OCI-LY7 (cell line): ENCODE data around the gene NUP43. TPM values are rescaled to one million over a fixed set of nuclear protein-coding genes. Genes with fewer than 3 reads are reported as not detected.

ENCODE experiments used
- BruUV-seq: library from RNA; stranded (reverse); fragments of 400-500 nt; replicated peaks from 2 replicates; lab custom pipeline; 2021; lab: Mats Ljungman, UMichigan
- CTCF ChIA-PET: fragments of 300-600 bp; sonication (Branson Sonifier 250); formaldehyde crosslinking; loops from one replicate; lab custom pipeline; 2022; ENCODE audit warnings: antibody characterized with exemption; ENCODE audit not compliant: unreplicated experiment; lab: Charles Lee
- POLR2A ChIA-PET: fragments of 300-600 bp; sonication (Branson Sonifier 250); formaldehyde crosslinking; loops from one replicate; lab custom pipeline; 2022; ENCODE audit warnings: antibody characterized with exemption; lab: Charles Lee
- DNase-seq: peaks from one replicate; pipeline ENCODE4 v3.0.0-alpha.2; 2015; ENCODE audit warnings: low spot score
- H2AFZ ChIP-seq: fragments of 200-600 bp; sonication (generic), shearing (Covaris generic); 2 replicates; pipeline ENCODE4 v1.6.1; 2014; ENCODE audit warnings: mild to moderate bottlenecking, antibody characterized with exemption, low read length, moderate library complexity
- H3K27ac ChIP-seq: fragments of 200-600 bp; sonication (generic); 2 replicates; pipeline ENCODE4 v1.5.1; 2014; ENCODE audit warnings: mixed run types, low read depth, mild to moderate bottlenecking, moderate library complexity, low read length, inconsistent platforms; ENCODE audit not compliant: poor library complexity, severe bottlenecking
- H3K36me3 ChIP-seq: fragments of 200-600 bp; sonication (generic); 2 replicates; pipeline ENCODE4 v1.6.1; 2014; ENCODE audit warnings: mild to moderate bottlenecking, antibody characterized with exemption, low read length, moderate library complexity, mixed read lengths; ENCODE audit not compliant: insufficient read depth
- H3K4me1 ChIP-seq: fragments of 200-600 bp; sonication (generic); 2 replicates; pipeline ENCODE4 v1.5.1; 2014; ENCODE audit warnings: mild to moderate bottlenecking, low read length; ENCODE audit not compliant: insufficient read depth, poor library complexity, severe bottlenecking
- H3K4me2 ChIP-seq: fragments of 200-600 bp; sonication (generic); 2 replicates; pipeline ENCODE4 v1.6.1; 2014; ENCODE audit warnings: mild to moderate bottlenecking, low read length
- H3K4me3 ChIP-seq: fragments of 200-600 bp; sonication (generic); 2 replicates; pipeline ENCODE4 v1.5.1; 2014; ENCODE audit warnings: mild to moderate bottlenecking, low read depth, low read length; ENCODE audit not compliant: poor library complexity, severe bottlenecking
- H3K79me2 ChIP-seq: fragments of 200-600 bp; sonication (generic); 2 replicates; pipeline ENCODE4 v1.6.1; 2016; ENCODE audit warnings: low read depth, mild to moderate bottlenecking, low read length, moderate library complexity, mixed read lengths; ENCODE audit not compliant: insufficient read depth
- H3K9me2 ChIP-seq: fragments of 200-600 bp; sonication (generic); 2 replicates; pipeline ENCODE4 v1.6.1; 2016; ENCODE audit warnings: mild to moderate bottlenecking, low read length, mixed read lengths; ENCODE audit not compliant: insufficient read depth
- H3K9me3 ChIP-seq: fragments of 200-600 bp; sonication (generic); 2 replicates; pipeline ENCODE4 v1.6.1; 2014; ENCODE audit warnings: mild to moderate bottlenecking, mixed run types, low read length, mixed read lengths
- H4K20me1 ChIP-seq: fragments of 200-600 bp; sonication (generic); 2 replicates; pipeline ENCODE4 v1.6.1; 2014; ENCODE audit warnings: mild to moderate bottlenecking, antibody characterized with exemption, low read length, moderate library complexity, mixed read lengths; ENCODE audit not compliant: insufficient read depth
- CTCF ChIP-seq: fragments of 200-600 bp; sonication (generic); conservative IDR thresholded peaks from 2 replicates; pipeline ENCODE4 v1.5.1; 2014; ENCODE audit warnings: mild to moderate bottlenecking, antibody characterized with exemption, low read length, moderate library complexity, mixed read lengths
- EZH2phosphoT487 ChIP-seq: fragments of 200-600 bp; sonication (generic); IDR thresholded peaks from 2 replicates; pipeline ENCODE4 v1.6.1; 2018; ENCODE audit warnings: low read depth, borderline replicate concordance, mild to moderate bottlenecking, mixed run types, antibody characterized with exemption, low read length, moderate library complexity, mixed read lengths
- intact Hi-C: fragments of 100-400 bp; cut with micrococcal nuclease; formaldehyde crosslinking; loops from one replicate; pipeline ENCODE4 v1.10.0; 2022; ENCODE audit not compliant: unreplicated experiment
- total RNA-seq, 2 experiments: library from RNA; depleted of rRNA in 1 of 2; stranded (reverse); fragments of >200 nt in 1 of 2; shearing (Covaris generic) in 1 of 2; gene quantifications; 2 replicates each; pipeline ENCODE4 v1.2.3, GENCODE V29; 2014 to 2022

Gene NUP43
- total RNA-seq, 2 experiments from 2014 or later, result 28.6 to 73.0 TPM

DNA sequence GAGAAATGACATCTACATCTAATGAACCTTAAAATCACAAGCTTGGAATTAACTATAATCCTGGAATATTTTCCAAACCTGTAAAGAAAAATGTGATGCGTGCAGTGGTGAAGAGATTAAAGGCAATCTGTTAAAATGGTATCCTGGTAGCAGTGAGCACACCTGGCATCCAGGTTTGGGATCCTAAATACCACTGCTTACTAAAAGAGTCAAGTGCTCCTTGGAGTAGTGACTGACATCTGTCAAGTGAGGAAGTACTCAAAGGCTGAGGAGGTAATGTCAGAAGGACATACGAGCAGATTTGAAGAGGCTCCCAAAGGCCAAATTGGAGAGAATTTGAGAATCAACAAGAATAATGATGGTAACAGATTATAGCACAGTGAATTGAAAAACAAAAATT is 36.0 kb upstream of the NUP43 start:
- Histone ChIP-seq H3K4me3 (no peak overlapping the region), H4K20me1 (no peaks in the 10 kb centered on the region), H3K4me2 (no peak overlapping the region), H3K27ac (no peak overlapping the region), H3K9me3 (no peaks in the 10 kb centered on the region), H3K9me2 (no peaks in the 10 kb centered on the region), H3K4me1 (no peaks in the 10 kb centered on the region), H3K36me3 (peaks cover 66% of the 10 kb centered on the region), H3K79me2 (peaks cover 5% of the 10 kb centered on the region; the same call in 1 of the 2 replicates), H2AFZ (no peak overlapping the region)
- BruUV-seq, result TSS peak; percentile 20
- intact Hi-C loops, result no loop called here
- CTCF ChIA-PET, result no interaction called here
- POLR2A ChIA-PET, result no interaction called here
- DNase-seq, result no peak
- no peak for TF ChIP-seq EZH2phosphoT487

- no peak overlapping the region for H3K4me2 ChIP-seq
- H3K9me2 ChIP-seq, result no peaks in the 10 kb centered on the region
- intact Hi-C loops, result no loop called here
- H3K9me3 ChIP-seq, result no peaks in the 10 kb centered on the region
- TF ChIP-seq EZH2phosphoT487, result no peak
- TF ChIP-seq CTCF, result no peak
- DNase-seq, result no peak
- peaks cover 72% of the 10 kb centered on the region for H3K36me3 ChIP-seq
- no peak overlapping the region for H2AFZ ChIP-seq
- peaks cover 5% of the 10 kb centered on the region; the same call in 1 of the 2 replicates for H3K79me2 ChIP-seq
- no peaks in the 10 kb centered on the region for H3K4me1 ChIP-seq
- BruUV-seq, result no TSS peak
- no peak overlapping the region for H3K27ac ChIP-seq
- ChIA-PET POLR2A (interaction anchor here (0.7 kb wide), 1 partner anchor 13 kb away, joined by 4 read pairs; no protein-coding TSS in a partner anchor), CTCF (no interaction called here)
- no peak overlapping the region for H3K4me3 ChIP-seq
- no peaks in the 10 kb centered on the region for H4K20me1 ChIP-seq
These were observed 35.4 kb upstream of the NUP43 start for GRCh38 chr6:149781715-149782114.

- no peak overlapping the region for H2AFZ ChIP-seq
- H3K4me3 ChIP-seq, result no peak overlapping the region
- peaks cover 5% of the 10 kb centered on the region; the same call in 1 of the 2 replicates for H3K79me2 ChIP-seq
- ChIA-PET POLR2A (interaction anchor here (0.7 kb wide), 1 partner anchor 27 kb away, joined by 3 read pairs; no protein-coding TSS in a partner anchor), CTCF (no interaction called here)
- H3K9me2 ChIP-seq, result no peaks in the 10 kb centered on the region
- TF ChIP-seq CTCF (no peak), EZH2phosphoT487 (no peak)
- H4K20me1 ChIP-seq, result no peaks in the 10 kb centered on the region
- no peaks in the 10 kb centered on the region for H3K4me1 ChIP-seq
- no peak overlapping the region for H3K4me2 ChIP-seq
- no peak overlapping the region for H3K27ac ChIP-seq
- peaks cover 90% of the 10 kb centered on the region for H3K36me3 ChIP-seq
- no peak for DNase-seq
- H3K9me3 ChIP-seq, result no peaks in the 10 kb centered on the region
- BruUV-seq, result no TSS peak
- intact Hi-C loops, result no loop called here
These were observed 33.3 kb upstream of the NUP43 start for GRCh38 chr6:149779644-149779963.
